ENCODE measurements around the gene MIA.

- TF ChIP-seq PPARA (CRISPR knock-in tag; IDR thresholded peaks at IDR 0.05; ENCODE audit: borderline replicate concordance) (no peak), PATZ1 (CRISPR knock-in tag; IDR thresholded peaks at IDR 0.05; ENCODE audit: borderline replicate concordance) (no peak), TSHZ2 (CRISPR knock-in tag; IDR thresholded peaks at IDR 0.05) (no peak), TCF4 (CRISPR knock-in tag; IDR thresholded peaks at IDR 0.05; ENCODE audit: borderline replicate concordance) (no peak), POU6F1 (CRISPR knock-in tag; IDR thresholded peaks at IDR 0.05; ENCODE audit: borderline replicate concordance, low read depth) (no peak), ARNTL (CRISPR knock-in tag; IDR thresholded peaks at IDR 0.05; ENCODE audit: borderline replicate concordance, low read depth) (no peak), BACH2 (CRISPR knock-in tag; IDR thresholded peaks at IDR 0.05; ENCODE audit: borderline replicate concordance) (no peak), TOX (CRISPR knock-in tag; IDR thresholded peaks at IDR 0.05; ENCODE audit: borderline replicate concordance) (no peak)
Observed at GRCh38 chr19:40740747-40741146, 34.6 kb upstream of the MIA start.

Measured in SK-N-SH treated with all-trans-retinoic acid at 6 μM for 48 hours (cell line).